Trophoblast cell (in vitro differentiated cells and primary cell): ENCODE data around the gene CTBP2.

Source experiments
- DNase-seq, 2 donors: peaks; one replicate each; pipeline ENCODE4 v3.0.0-alpha.2; 2016
- H2AFZ ChIP-seq: 2 replicates; pipeline ENCODE4 v1.6.1; 2013; ENCODE audit warnings: low read length, moderate library complexity, mild to moderate bottlenecking; ENCODE audit not compliant: insufficient read depth, poor library complexity
- H2AK5ac ChIP-seq: 2 replicates; pipeline ENCODE4 v1.6.1; 2013; ENCODE audit warnings: mild to moderate bottlenecking, low read length
- H2BK120ac ChIP-seq: 2 replicates; pipeline ENCODE4 v1.6.1; 2013; ENCODE audit warnings: low read length, mild to moderate bottlenecking, moderate library complexity; ENCODE audit not compliant: insufficient read depth, poor library complexity
- H2BK12ac ChIP-seq: 2 replicates; pipeline ENCODE4 v1.6.1; 2013; ENCODE audit warnings: mild to moderate bottlenecking, low read length, moderate library complexity
- H2BK5ac ChIP-seq: 2 replicates; pipeline ENCODE4 v1.6.1; 2013; ENCODE audit warnings: low read length, low read depth, moderate library complexity, mild to moderate bottlenecking; ENCODE audit not compliant: poor library complexity
- H3K14ac ChIP-seq: 2 replicates; pipeline ENCODE4 v1.6.1; 2013; ENCODE audit warnings: mild to moderate bottlenecking, low read length
- H3K18ac ChIP-seq: 2 replicates; pipeline ENCODE4 v1.6.1; 2013; ENCODE audit warnings: mild to moderate bottlenecking, low read length
- H3K23ac ChIP-seq: 2 replicates; pipeline ENCODE4 v1.6.1; 2013; ENCODE audit warnings: low read length
- H3K27ac ChIP-seq: 2 replicates; pipeline ENCODE4 v1.5.1; 2013; ENCODE audit warnings: low read depth, mild to moderate bottlenecking, inconsistent platforms, low read length, moderate library complexity
- H3K27me3 ChIP-seq: 2 replicates; pipeline ENCODE4 v1.6.1; 2013; ENCODE audit warnings: inconsistent platforms, mild to moderate bottlenecking, low read length, moderate library complexity; ENCODE audit not compliant: insufficient read depth
- H3K36me3 ChIP-seq, 2 experiments: 1 replicate in 1 of 2; 2 replicates in 1 of 2; pipeline ENCODE4 v1.6.1; 2013; ENCODE audit warnings: low read length in 2 of 2, mild to moderate bottlenecking in 2 of 2, moderate library complexity in 1 of 2; ENCODE audit not compliant: insufficient read depth in 2 of 2, control insufficient read depth in 1 of 2
- H3K4ac ChIP-seq: 2 replicates; pipeline ENCODE4 v1.6.1; 2013; ENCODE audit warnings: low read depth, mild to moderate bottlenecking, low read length, moderate library complexity
- H3K4me1 ChIP-seq, 2 experiments: 1 replicate in 1 of 2; 2 replicates in 1 of 2; pipeline ENCODE4 v1.6.1; 2013; ENCODE audit warnings: low read length in 2 of 2, mild to moderate bottlenecking in 2 of 2, moderate library complexity in 1 of 2; ENCODE audit not compliant: insufficient read depth in 2 of 2, control insufficient read depth in 1 of 2
- H3K4me2 ChIP-seq: 2 replicates; pipeline ENCODE4 v1.6.1; 2013; ENCODE audit warnings: inconsistent platforms, mild to moderate bottlenecking, low read length, moderate library complexity
- H3K4me3 ChIP-seq: 2 replicates; pipeline ENCODE4 v1.5.1; 2013; ENCODE audit warnings: mild to moderate bottlenecking, low read depth, low read length, inconsistent platforms
- H3K79me1 ChIP-seq: one replicate; pipeline ENCODE4 v1.6.1; 2013; ENCODE audit warnings: low read length
- H3K79me2 ChIP-seq: 2 replicates; pipeline ENCODE4 v1.6.1; 2013; ENCODE audit warnings: low read length, mild to moderate bottlenecking; ENCODE audit not compliant: control insufficient read depth, insufficient read depth, poor library complexity
- H3K9ac ChIP-seq: 2 replicates; pipeline ENCODE4 v1.6.1; 2013; ENCODE audit warnings: mild to moderate bottlenecking, low read length
- H3K9me3 ChIP-seq: 2 replicates; pipeline ENCODE4 v1.6.1; 2013; ENCODE audit warnings: low read depth, mild to moderate bottlenecking, control low read depth, inconsistent platforms, low read length; ENCODE audit not compliant: insufficient read depth
- H4K12ac ChIP-seq: 2 replicates; pipeline ENCODE4 v1.6.1; 2013; ENCODE audit warnings: low read depth, mild to moderate bottlenecking, low read length, moderate library complexity
- H4K8ac ChIP-seq: 2 replicates; pipeline ENCODE4 v1.6.1; 2013; ENCODE audit warnings: low read depth, mild to moderate bottlenecking, low read length, moderate library complexity
- H4K91ac ChIP-seq: one replicate; pipeline ENCODE4 v1.6.1; 2013; ENCODE audit warnings: low read depth, mild to moderate bottlenecking, low read length, moderate library complexity
- WGBS: extraction: QIAGEN DNeasy Blood & Tissue Kit; methylation state at CpG from one replicate; pipeline ENCODE4 v1.1.7; 2013; ENCODE audit warnings: missing lambda C conversion rate; ENCODE audit not compliant: insufficient read length, insufficient coverage; ENCODE audit errors: extremely low coverage; 5-methylcytosine and 5-hydroxymethylcytosine counted together

The CTBP2 gene

GRCh38 chr10:125201108-125201524 lies 40.8 kb upstream of the CTBP2 start:
- no peaks in the 10 kb centered on the region for H3K27me3 ChIP-seq
- no CpG with 5 or more reads among the region's 5 CpGs for WGBS
- H2BK12ac ChIP-seq: no peak overlapping the region
- no peak overlapping the region for H2AFZ ChIP-seq
- H3K36me3 ChIP-seq: no peaks in the 10 kb centered on the region
- H3K14ac ChIP-seq: no peak overlapping the region
- H3K79me1 ChIP-seq: peaks cover 2% of the 10 kb centered on the region
- no peak overlapping the region for H4K91ac ChIP-seq
- no peak overlapping the region for H2BK120ac ChIP-seq
- H3K23ac ChIP-seq: no peak overlapping the region
- no peak overlapping the region for H3K27ac ChIP-seq
- H3K18ac ChIP-seq: no peak overlapping the region
- H4K8ac ChIP-seq: no peak overlapping the region
- no peak overlapping the region for H2BK5ac ChIP-seq
- H3K79me2 ChIP-seq: no peaks in the 10 kb centered on the region
- no peak overlapping the region for H4K12ac ChIP-seq
- H2AK5ac ChIP-seq: no peak overlapping the region
- no peak overlapping the region for H3K9ac ChIP-seq
- no peak overlapping the region for H3K4ac ChIP-seq
- H3K4me3 ChIP-seq: no peak overlapping the region
- peaks cover 3% of the 10 kb centered on the region for H3K9me3 ChIP-seq
- no peak overlapping the region for H3K4me2 ChIP-seq
- H3K4me1 ChIP-seq: peaks cover 14 to 19% of the 10 kb centered on the region in 2 experiments
- peak; percentile 93 to 95 for DNase-seq

- H3K4me1 ChIP-seq: peaks cover 14 to 19% of the 10 kb centered on the region in 2 experiments
- no peak overlapping the region for H3K4ac ChIP-seq
- H3K4me2 ChIP-seq: no peak overlapping the region
- H4K12ac ChIP-seq: no peak overlapping the region
- no CpG with 5 or more reads among the region's 3 CpGs for WGBS
- no peaks in the 10 kb centered on the region for H3K79me2 ChIP-seq
- H3K18ac ChIP-seq: no peak overlapping the region
- H2BK12ac ChIP-seq: no peak overlapping the region
- no peak overlapping the region for H3K4me3 ChIP-seq
- no peak for DNase-seq
- no peaks in the 10 kb centered on the region for H3K27me3 ChIP-seq
- no peak overlapping the region for H3K14ac ChIP-seq
- H3K9ac ChIP-seq: no peak overlapping the region
- H4K8ac ChIP-seq: no peak overlapping the region
- H4K91ac ChIP-seq: no peak overlapping the region
- H3K9me3 ChIP-seq: peaks cover 3% of the 10 kb centered on the region
- H2AK5ac ChIP-seq: no peak overlapping the region
- no peak overlapping the region for H3K27ac ChIP-seq
- H2BK120ac ChIP-seq: no peak overlapping the region
- no peak overlapping the region for H2BK5ac ChIP-seq
- no peaks in the 10 kb centered on the region for H3K36me3 ChIP-seq
- H2AFZ ChIP-seq: no peak overlapping the region
- no peak overlapping the region for H3K23ac ChIP-seq
- peaks cover 2% of the 10 kb centered on the region for H3K79me1 ChIP-seq
Measured at GRCh38 chr10:125200396-125200795, 40.0 kb upstream of the CTBP2 start.

GRCh38 chr10:125199270-125199669 lies 38.9 kb upstream of the CTBP2 start:
- Histone ChIP-seq H2BK120ac (no peak overlapping the region), H2AFZ (no peak overlapping the region), H3K23ac (no peak overlapping the region), H3K9ac (no peak overlapping the region), H2BK12ac (no peak overlapping the region), H3K18ac (no peak overlapping the region), H4K12ac (no peak overlapping the region), H3K79me2 (no peaks in the 10 kb centered on the region), H3K27ac (no peak overlapping the region), H3K4ac (no peak overlapping the region), H2BK5ac (no peak overlapping the region), H3K14ac (no peak overlapping the region), H3K27me3 (no peaks in the 10 kb centered on the region), H3K4me2 (no peak overlapping the region), H3K36me3 (no peaks in the 10 kb centered on the region), H3K4me3 (no peak overlapping the region), H4K8ac (no peak overlapping the region), H3K4me1 (peaks cover 14 to 19% of the 10 kb centered on the region in 2 experiments), H4K91ac (no peak overlapping the region), H2AK5ac (no peak overlapping the region), H3K9me3 (peaks cover 3% of the 10 kb centered on the region), H3K79me1 (peaks cover 2% of the 10 kb centered on the region)
- no CpG with 5 or more reads among the region's 2 CpGs for WGBS
- no peak for DNase-seq

- no peak overlapping the region for H3K18ac ChIP-seq
- H4K91ac ChIP-seq: no peak overlapping the region
- no peaks in the 10 kb centered on the region for H3K27me3 ChIP-seq
- H3K4me3 ChIP-seq: no peak overlapping the region
- H3K4me2 ChIP-seq: no peak overlapping the region
- no peak overlapping the region for H2BK5ac ChIP-seq
- H4K8ac ChIP-seq: no peak overlapping the region
- H3K4me1 ChIP-seq: no peaks in the 10 kb centered on the region
- no peak overlapping the region for H3K14ac ChIP-seq
- no peak overlapping the region for H3K23ac ChIP-seq
- no peak overlapping the region for H4K12ac ChIP-seq
- no peak overlapping the region for H2AFZ ChIP-seq
- no peaks in the 10 kb centered on the region for H3K79me2 ChIP-seq
- H3K79me1 ChIP-seq: no peaks in the 10 kb centered on the region
- WGBS: no CpG with 5 or more reads among the region's 10 CpGs
- no peaks in the 10 kb centered on the region for H3K9me3 ChIP-seq
- no peak overlapping the region for H3K4ac ChIP-seq
- DNase-seq: no peak
- H2BK120ac ChIP-seq: no peak overlapping the region
- no peak overlapping the region for H2BK12ac ChIP-seq
- no peak overlapping the region for H2AK5ac ChIP-seq
- H3K36me3 ChIP-seq: no peaks in the 10 kb centered on the region
- no peak overlapping the region for H3K27ac ChIP-seq
- H3K9ac ChIP-seq: no peak overlapping the region
Measured at GRCh38 chr10:125194814-125195213, 34.5 kb upstream of the CTBP2 start.
